ENCODE data around the gene BOLA3. TPM values are rescaled to one million over a fixed set of nuclear protein-coding genes. Genes with fewer than 3 reads are reported as not detected.

BOLA3 gene
- total and polyA plus RNA-seq, 8 donors = 7.2 to 32.5 (median 16.2) TPM

- H3K36me3 ChIP-seq = peaks cover 0 to 11% (median 6%) of the 10 kb centered on the region in 3 donors
- H3K27ac ChIP-seq = no peak overlapping the region
- H3K4me1 ChIP-seq = peaks cover 0 to 5% (median 4%) of the 10 kb centered on the region in 3 donors
- H3K9me3 ChIP-seq = peaks cover 0 to 4% (median 0%) of the 10 kb centered on the region in 4 donors
- TF ChIP-seq, protein P1, sequence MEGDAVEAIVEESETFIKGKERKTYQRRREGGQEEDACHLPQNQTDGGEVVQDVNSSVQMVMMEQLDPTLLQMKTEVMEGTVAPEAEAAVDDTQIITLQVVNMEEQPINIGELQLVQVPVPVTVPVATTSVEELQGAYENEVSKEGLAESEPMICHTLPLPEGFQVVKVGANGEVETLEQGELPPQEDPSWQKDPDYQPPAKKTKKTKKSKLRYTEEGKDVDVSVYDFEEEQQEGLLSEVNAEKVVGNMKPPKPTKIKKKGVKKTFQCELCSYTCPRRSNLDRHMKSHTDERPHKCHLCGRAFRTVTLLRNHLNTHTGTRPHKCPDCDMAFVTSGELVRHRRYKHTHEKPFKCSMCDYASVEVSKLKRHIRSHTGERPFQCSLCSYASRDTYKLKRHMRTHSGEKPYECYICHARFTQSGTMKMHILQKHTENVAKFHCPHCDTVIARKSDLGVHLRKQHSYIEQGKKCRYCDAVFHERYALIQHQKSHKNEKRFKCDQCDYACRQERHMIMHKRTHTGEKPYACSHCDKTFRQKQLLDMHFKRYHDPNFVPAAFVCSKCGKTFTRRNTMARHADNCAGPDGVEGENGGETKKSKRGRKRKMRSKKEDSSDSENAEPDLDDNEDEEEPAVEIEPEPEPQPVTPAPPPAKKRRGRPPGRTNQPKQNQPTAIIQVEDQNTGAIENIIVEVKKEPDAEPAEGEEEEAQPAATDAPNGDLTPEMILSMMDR (IDR thresholded peaks at IDR 0.05) = no peak
- intact Hi-C loops (cut with DNase I) = no loop called here
- FAIRE-seq (no peak), ATAC-seq (no peak), DNase-seq (no peak)
- H3K27me3 ChIP-seq = no peaks in the 10 kb centered on the region
- no peak overlapping the region for H3K4me3 ChIP-seq
- WGBS, 2 donors = 93 to 96% methylated on average over 2 of the region's 2 CpGs
Measured at GRCh38 chr2:74152954-74153353, 5.2 kb upstream of the BOLA3 start.

- TF ChIP-seq, protein P1 (IDR thresholded peaks at IDR 0.05) = no peak
- H3K9me3 ChIP-seq = peaks cover 0 to 4% (median 0%) of the 10 kb centered on the region in 4 donors
- H3K27ac ChIP-seq = no peak overlapping the region
- intact Hi-C loops (cut with DNase I) = no loop called here
- peaks cover 0 to 11% (median 7%) of the 10 kb centered on the region in 3 donors for H3K4me1 ChIP-seq
- FAIRE-seq (no peak), DNase-seq (no peak), ATAC-seq (no peak)
- no peaks in the 10 kb centered on the region for H3K36me3 ChIP-seq
- no peak overlapping the region for H3K4me3 ChIP-seq
- no peaks in the 10 kb centered on the region for H3K27me3 ChIP-seq
- WGBS, 2 donors = 77 to 84% methylated on average over 7 of the region's 7 CpGs
Measured at GRCh38 chr2:74149570-74150319, 2.0 kb upstream of the BOLA3 start.

DNA sequence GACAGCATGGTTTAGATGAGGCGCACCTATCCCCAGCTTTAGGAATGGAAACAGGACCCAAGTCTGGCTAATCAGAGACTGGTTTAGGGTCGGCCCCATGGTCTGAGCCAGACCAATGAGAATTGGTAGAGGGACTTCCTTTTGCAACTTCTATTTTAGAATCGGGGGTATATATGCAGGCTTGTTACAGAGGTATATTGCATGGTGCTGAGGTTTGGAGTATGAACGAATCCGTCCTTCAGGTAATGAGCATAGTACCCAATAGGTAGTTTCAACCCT, 1.5 kb upstream of the BOLA3 start:
- Histone ChIP-seq H3K27ac (no peak overlapping the region), H3K9me3 (peaks cover 0 to 4% (median 0%) of the 10 kb centered on the region in 4 donors), H3K27me3 (no peaks in the 10 kb centered on the region), H3K4me3 (peak overlapping the region in 1 of 4 donors; percentile 78), H3K4me1 (peaks cover 0 to 11% (median 7%) of the 10 kb centered on the region in 3 donors), H3K36me3 (no peaks in the 10 kb centered on the region)
- no peak for DNase-seq
- no peak for ATAC-seq
- no peak for FAIRE-seq
- intact Hi-C loops (cut with DNase I) = no loop called here
- TF ChIP-seq, protein P1 (IDR thresholded peaks at IDR 0.05) = no peak
- 72 to 79% methylated on average over 5 of the region's 5 CpGs for WGBS, 2 donors

- Histone ChIP-seq H3K36me3 (no peaks in the 10 kb centered on the region), H3K4me1 (peaks cover 0 to 11% (median 7%) of the 10 kb centered on the region in 3 donors), H3K27ac (peak overlapping the region; percentile 2 to 66 (median 56)), H3K27me3 (no peaks in the 10 kb centered on the region), H3K9me3 (peaks cover 0 to 4% (median 0%) of the 10 kb centered on the region in 4 donors), H3K4me3 (peak overlapping the region; percentile 58 to 98 (median 82))
- TF ChIP-seq, protein P1 (IDR thresholded peaks at IDR 0.05) = no peak
- DNase-seq (peak in 1 of 6 donors; percentile 24), ATAC-seq (peak; percentile 1 to 11 (median 6)), FAIRE-seq (no peak)
- intact Hi-C loops (cut with DNase I) = no loop called here
- WGBS, 2 donors = 27 to 32% methylated on average over 16 of the region's 16 CpGs
Measured at GRCh38 chr2:74148457-74149246, 940 bp upstream of the BOLA3 start.
